ENCODE results near the gene GADD45A. TPM values are rescaled to one million over a fixed set of nuclear protein-coding genes. Genes with fewer than 3 reads are reported as not detected.

Gene GADD45A
- total RNA-seq, 2 donors from 2014 or later: 48.0 to 52.4 TPM

DNA sequence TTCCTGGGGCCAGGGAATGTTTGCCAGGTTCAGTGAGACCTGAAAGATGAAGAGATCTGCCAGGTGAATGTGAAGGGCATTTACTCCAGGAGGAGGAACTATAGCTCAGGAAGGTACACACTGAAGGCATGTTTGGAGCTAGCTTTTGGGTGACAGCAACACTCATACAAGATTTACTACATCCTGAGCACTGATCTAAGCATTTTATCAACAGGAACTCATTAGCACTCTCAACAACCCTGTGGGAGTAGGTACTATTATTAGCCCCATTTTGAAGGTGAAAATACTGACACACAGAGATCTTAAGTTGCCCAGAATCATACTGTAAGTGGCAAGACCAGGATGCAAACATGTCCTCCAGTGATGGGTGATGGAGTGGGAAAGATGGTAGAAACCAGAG is 6.7 kb downstream of the GADD45A start:
- Mint-ChIP-seq H3K4me1 (peaks cover 55% of the 10 kb centered on the region), H3K4me3 (no peak overlapping the region), H3K27ac (peak overlapping the region; percentile 38), H3K36me3 (ENCODE audit: low read depth) (peaks cover 15% of the 10 kb centered on the region), H3K9me3 (no peaks in the 10 kb centered on the region), H3K27me3 (ENCODE audit: insufficient read depth) (no peaks in the 10 kb centered on the region)
- H3K36me3 ChIP-seq (ENCODE audit: control insufficient read depth, insufficient read depth, low read length): peaks cover 27% of the 10 kb centered on the region
- H3K27ac ChIP-seq (ENCODE audit: low read depth, low read length): no peak overlapping the region
- no peak overlapping the region for H3K9ac ChIP-seq (ENCODE audit: extremely low read depth, low read length, poor library complexity, severe bottlenecking)
- peaks cover 22% of the 10 kb centered on the region for H3K4me1 ChIP-seq (ENCODE audit: control insufficient read depth, insufficient read depth, low read length)
- no peaks in the 10 kb centered on the region for H3K9me3 ChIP-seq (ENCODE audit: control insufficient read depth, low read length)
- H3K27me3 ChIP-seq (ENCODE audit: control insufficient read depth, insufficient read depth, low read length, poor library complexity, severe bottlenecking): no peaks in the 10 kb centered on the region
- no peak overlapping the region for H3K4me3 ChIP-seq (ENCODE audit: low read length)
- DNase-seq: no peak
- TF ChIP-seq, protein P1, sequence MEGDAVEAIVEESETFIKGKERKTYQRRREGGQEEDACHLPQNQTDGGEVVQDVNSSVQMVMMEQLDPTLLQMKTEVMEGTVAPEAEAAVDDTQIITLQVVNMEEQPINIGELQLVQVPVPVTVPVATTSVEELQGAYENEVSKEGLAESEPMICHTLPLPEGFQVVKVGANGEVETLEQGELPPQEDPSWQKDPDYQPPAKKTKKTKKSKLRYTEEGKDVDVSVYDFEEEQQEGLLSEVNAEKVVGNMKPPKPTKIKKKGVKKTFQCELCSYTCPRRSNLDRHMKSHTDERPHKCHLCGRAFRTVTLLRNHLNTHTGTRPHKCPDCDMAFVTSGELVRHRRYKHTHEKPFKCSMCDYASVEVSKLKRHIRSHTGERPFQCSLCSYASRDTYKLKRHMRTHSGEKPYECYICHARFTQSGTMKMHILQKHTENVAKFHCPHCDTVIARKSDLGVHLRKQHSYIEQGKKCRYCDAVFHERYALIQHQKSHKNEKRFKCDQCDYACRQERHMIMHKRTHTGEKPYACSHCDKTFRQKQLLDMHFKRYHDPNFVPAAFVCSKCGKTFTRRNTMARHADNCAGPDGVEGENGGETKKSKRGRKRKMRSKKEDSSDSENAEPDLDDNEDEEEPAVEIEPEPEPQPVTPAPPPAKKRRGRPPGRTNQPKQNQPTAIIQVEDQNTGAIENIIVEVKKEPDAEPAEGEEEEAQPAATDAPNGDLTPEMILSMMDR (conservative IDR thresholded peaks at IDR 0.05): no peak

DNA sequence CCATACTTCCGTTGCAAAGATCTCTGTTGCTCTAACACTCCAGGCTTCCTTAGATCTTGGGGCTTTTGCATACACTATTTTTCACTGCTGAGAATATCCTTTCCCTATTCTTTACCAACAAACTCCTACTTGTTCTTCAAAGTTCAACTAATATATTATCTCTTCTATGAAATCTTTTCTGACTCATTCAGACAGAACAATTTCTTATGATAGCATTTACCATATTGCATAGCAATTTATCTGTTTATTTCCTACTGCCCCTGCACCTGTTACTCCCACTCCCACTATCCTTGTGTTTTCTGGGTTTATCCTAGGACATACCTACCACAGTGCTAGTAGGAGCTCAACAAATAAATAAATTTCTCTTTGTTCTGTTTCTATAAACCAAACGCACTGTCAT is 11.0 kb downstream of the GADD45A start:
- no peak for DNase-seq
- whole genome bisulfite sequencing, 2 experiments (ENCODE audit: insufficient coverage in 1 of 2, insufficient read length in 1 of 2): 85 to 100% methylated on average over 1 to 2 of the region's 2 CpGs
- H3K4me3 Mint-ChIP-seq: no peak overlapping the region
- Histone ChIP-seq H3K9me3 (ENCODE audit: control insufficient read depth, low read length) (no peaks in the 10 kb centered on the region), H3K27ac (ENCODE audit: low read depth, low read length) (no peak overlapping the region), H3K9ac (ENCODE audit: extremely low read depth, low read length, poor library complexity, severe bottlenecking) (no peak overlapping the region), H3K4me1 (ENCODE audit: control insufficient read depth, insufficient read depth, low read length) (peaks cover 7% of the 10 kb centered on the region), H3K36me3 (ENCODE audit: control insufficient read depth, insufficient read depth, low read length) (no peaks in the 10 kb centered on the region), H3K27me3 (ENCODE audit: control insufficient read depth, insufficient read depth, low read length, poor library complexity, severe bottlenecking) (no peaks in the 10 kb centered on the region), H3K4me3 (ENCODE audit: low read length) (no peak overlapping the region)
- H3K27ac Mint-ChIP-seq: no peak overlapping the region
- H3K36me3 Mint-ChIP-seq (ENCODE audit: low read depth): no peaks in the 10 kb centered on the region
- no peaks in the 10 kb centered on the region for H3K27me3 Mint-ChIP-seq (ENCODE audit: insufficient read depth)
- H3K4me1 Mint-ChIP-seq: peaks cover 42% of the 10 kb centered on the region
- TF ChIP-seq, protein P1 (conservative IDR thresholded peaks at IDR 0.05): no peak
- no peaks in the 10 kb centered on the region for H3K9me3 Mint-ChIP-seq

DNA sequence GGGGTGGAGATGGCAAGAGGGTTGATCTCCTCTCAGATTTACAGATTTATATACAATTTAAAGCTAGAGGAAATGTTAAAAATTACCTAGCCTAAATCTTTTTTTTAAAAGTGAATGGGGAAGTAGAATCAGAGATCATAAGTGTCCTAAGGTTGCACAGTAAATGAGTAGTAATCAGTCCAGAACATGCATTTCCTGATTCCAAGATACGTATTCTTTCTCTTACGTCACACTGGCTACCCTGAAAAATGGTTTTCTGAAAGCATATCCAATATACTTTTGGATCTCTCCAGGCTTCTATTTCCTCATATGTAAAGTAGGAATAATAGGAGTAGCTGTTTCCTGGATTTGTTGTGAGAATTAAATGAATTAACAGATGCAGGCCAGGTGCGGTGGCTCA is 11.7 kb downstream of the GADD45A start:
- H3K9ac ChIP-seq (ENCODE audit: extremely low read depth, low read length, poor library complexity, severe bottlenecking): no peak overlapping the region
- WGBS, 2 experiments (ENCODE audit: insufficient coverage in 1 of 2, insufficient read length in 1 of 2): 95% methylated on average over 2 to 3 of the region's 3 CpGs
- Mint-ChIP-seq H3K27ac (no peak overlapping the region), H3K36me3 (ENCODE audit: low read depth) (no peaks in the 10 kb centered on the region), H3K27me3 (ENCODE audit: insufficient read depth) (no peaks in the 10 kb centered on the region), H3K4me1 (peaks cover 43% of the 10 kb centered on the region), H3K9me3 (no peaks in the 10 kb centered on the region), H3K4me3 (no peak overlapping the region)
- H3K4me1 ChIP-seq (ENCODE audit: control insufficient read depth, insufficient read depth, low read length): peaks cover 3% of the 10 kb centered on the region
- no peaks in the 10 kb centered on the region for H3K9me3 ChIP-seq (ENCODE audit: control insufficient read depth, low read length)
- no peak overlapping the region for H3K4me3 ChIP-seq (ENCODE audit: low read length)
- DNase-seq: no peak
- H3K27me3 ChIP-seq (ENCODE audit: control insufficient read depth, insufficient read depth, low read length, poor library complexity, severe bottlenecking): no peaks in the 10 kb centered on the region
- no peaks in the 10 kb centered on the region for H3K36me3 ChIP-seq (ENCODE audit: control insufficient read depth, insufficient read depth, low read length)
- TF ChIP-seq, protein P1 (conservative IDR thresholded peaks at IDR 0.05): no peak
- no peak overlapping the region for H3K27ac ChIP-seq (ENCODE audit: low read depth, low read length)
